SK-N-SH treated with all-trans-retinoic acid at 6 μM for 48 hours (cell line): ENCODE results near the gene DOCK1.
"Not testable (repeated sequence)": the region's sequence is repeated elsewhere in the genome, so short reads cannot be mapped to it uniquely, and the experiment has no call there.

Source experiments
- ESRRG ChIP-seq: fragments of 250-450 bp; sonication (Bioruptor Pico); IDR thresholded peaks from 2 replicates; pipeline ENCODE4 v1.6.1; 2021; ENCODE audit warnings: mild to moderate bottlenecking
- PATZ1 ChIP-seq: fragments of 250-450 bp; sonication (Bioruptor Pico); IDR thresholded peaks from 2 replicates; pipeline ENCODE4 v1.8.0; 2020; ENCODE audit warnings: mild to moderate bottlenecking, moderate library complexity, borderline replicate concordance
- TCF4 ChIP-seq: fragments of 250-450 bp; sonication (Bioruptor Pico); IDR thresholded peaks from 2 replicates; pipeline ENCODE4 v1.8.0; 2021; ENCODE audit warnings: mild to moderate bottlenecking, moderate library complexity, borderline replicate concordance
- ZNF565 ChIP-seq: fragments of 450-650 bp; formaldehyde crosslinking; conservative IDR thresholded peaks from 2 replicates; pipeline ENCODE4 v1.5.0; 2020; ENCODE audit warnings: low read depth, mild to moderate bottlenecking, moderate library complexity

DNA sequence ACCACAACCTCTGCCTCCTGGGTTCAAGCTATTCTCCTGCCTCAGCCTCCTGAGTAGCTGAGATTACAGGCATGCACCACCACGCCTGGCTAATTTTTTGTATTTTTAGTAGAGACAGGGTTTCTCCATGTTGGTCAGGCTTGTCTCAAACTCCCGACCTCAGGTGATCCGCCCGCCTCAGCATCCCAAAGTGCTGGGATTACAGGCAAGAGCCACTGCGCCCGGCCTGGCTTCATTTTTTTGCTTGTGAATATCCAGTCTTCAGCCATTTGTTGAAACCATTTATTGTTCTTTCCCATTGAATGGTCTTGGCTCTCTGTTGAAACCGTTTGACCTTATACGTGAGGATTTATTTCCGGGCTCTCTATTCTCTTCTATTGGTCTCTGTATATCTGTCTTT, 32.9 kb downstream of the DOCK1 start:
- TF ChIP-seq TCF4, ESRRG, PATZ1, ZNF565 (CRISPR knock-in tag): not testable (repeated sequence)
